ENCODE measurements around the gene CISD3. TPM values are rescaled to one million over a fixed set of nuclear protein-coding genes. Genes with fewer than 3 reads are reported as not detected.
A peak's percentile ranks its signal among the peaks of the same experiment; 100 is the strongest.

CISD3 gene
- total and polyA plus RNA-seq, 10 of the 15 experiments (the other 5 are each of a cell fraction or from before 2014, with no cell fraction given) = 2.6 to 38.1 (median 8.1) TPM

DNA sequence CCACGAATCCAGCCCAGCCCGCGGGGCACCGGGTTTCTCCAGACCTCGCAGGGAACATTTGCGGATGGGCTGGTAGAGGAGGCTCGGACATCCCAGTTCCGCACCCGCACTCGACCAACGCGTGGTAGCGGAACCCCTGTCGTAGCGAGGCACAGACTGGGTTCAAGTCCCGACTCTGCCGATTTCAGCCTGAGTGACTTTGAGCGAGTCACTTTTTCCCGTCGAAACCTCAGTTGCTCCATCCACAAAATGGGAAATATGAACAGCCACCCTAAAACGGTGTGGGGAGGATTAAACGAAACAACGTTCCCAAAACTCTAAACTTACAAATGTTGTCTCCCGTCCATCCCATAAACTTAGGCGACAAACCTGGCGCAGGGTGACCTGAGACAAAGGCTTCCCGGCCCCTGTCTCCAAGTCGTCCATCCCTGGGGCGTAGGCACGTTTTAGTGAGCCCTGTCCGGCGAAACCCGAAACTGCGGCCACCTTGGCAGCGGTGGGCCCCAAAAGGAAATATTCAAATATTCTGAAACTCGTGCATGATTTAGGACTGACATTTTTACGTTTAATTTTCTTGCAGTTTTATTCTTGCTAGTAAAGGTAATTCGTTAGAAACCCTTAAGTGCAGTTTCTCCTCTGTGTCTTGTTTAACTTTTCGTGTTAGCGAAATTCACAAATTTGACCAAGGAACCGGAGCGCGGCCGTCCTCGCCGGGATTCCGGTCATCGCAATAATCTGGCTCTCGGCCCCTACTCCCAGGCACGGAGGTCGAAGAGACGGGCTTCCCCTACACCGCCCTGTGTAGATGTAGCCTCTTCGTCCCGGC, 27.0 kb upstream of the CISD3 start (continued):
- TF ChIP-seq, protein P1, sequence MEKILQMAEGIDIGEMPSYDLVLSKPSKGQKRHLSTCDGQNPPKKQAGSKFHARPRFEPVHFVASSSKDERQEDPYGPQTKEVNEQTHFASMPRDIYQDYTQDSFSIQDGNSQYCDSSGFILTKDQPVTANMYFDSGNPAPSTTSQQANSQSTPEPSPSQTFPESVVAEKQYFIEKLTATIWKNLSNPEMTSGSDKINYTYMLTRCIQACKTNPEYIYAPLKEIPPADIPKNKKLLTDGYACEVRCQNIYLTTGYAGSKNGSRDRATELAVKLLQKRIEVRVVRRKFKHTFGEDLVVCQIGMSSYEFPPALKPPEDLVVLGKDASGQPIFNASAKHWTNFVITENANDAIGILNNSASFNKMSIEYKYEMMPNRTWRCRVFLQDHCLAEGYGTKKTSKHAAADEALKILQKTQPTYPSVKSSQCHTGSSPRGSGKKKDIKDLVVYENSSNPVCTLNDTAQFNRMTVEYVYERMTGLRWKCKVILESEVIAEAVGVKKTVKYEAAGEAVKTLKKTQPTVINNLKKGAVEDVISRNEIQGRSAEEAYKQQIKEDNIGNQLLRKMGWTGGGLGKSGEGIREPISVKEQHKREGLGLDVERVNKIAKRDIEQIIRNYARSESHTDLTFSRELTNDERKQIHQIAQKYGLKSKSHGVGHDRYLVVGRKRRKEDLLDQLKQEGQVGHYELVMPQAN (conservative IDR thresholded peaks at IDR 0.05) = 0 out of 2 replicates have a peak, but pooled peaks have one; percentile 3
- no peak for TF ChIP-seq EZH2 (IDR thresholded peaks at IDR 0.05; ENCODE audit: borderline replicate concordance, control insufficient read depth, low read depth, low read length)

DNA sequence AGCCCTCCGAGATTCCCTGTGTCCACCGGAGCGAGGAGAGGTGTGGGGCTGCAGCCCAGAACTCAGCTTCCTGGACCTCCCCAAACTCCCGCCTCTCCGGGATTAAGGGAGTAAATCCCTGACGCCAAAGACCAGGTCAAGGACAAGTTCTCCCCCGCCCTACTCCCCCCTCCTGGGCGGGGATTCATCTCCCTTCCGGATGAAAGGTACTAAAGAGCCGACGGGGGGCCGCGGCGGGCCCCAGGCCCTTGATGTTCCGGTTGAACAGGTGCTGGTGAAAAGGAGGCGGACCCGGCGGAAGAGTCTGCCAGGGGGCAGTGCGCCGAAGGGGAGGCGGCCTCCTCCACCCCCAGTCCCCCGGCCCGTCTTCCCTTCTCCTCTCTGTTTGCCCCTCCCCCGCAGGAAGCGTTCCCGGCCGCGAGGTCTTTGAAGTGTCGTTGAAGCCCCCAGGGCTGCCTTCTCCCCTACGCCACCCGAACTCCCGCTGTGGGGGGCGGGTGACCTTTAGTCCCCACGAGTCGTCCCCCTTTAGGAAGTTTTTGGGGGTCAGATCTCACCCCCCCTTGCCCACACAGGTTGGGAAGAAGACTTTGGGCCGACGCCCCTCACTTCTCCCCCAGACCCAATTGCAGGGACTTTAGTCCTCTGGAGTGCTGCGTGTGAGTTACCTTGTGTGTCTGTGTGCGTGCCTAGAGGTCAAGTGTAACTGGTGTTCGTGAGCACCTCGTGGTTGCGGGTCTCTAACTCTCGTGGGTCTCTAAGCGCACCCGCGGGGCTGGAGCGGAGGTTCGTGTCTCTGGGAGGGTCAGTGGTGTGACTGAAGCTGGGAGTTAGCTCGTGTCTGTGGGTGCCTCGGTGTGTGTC, 26.2 kb upstream of the CISD3 start:
- Histone ChIP-seq H3K4me3 (peak overlapping the region; percentile 91), H3K79me2 (ENCODE audit: control insufficient read depth, insufficient read depth, low read length) (peaks cover 57% of the 10 kb centered on the region), H3K4me2 (ENCODE audit: control insufficient read depth, insufficient read depth) (peak overlapping the region; percentile 99), H3K9ac (ENCODE audit: control insufficient read depth, insufficient read depth, low read length) (peak overlapping the region; percentile 100), H3K9me3 (replicated peaks; ENCODE audit: control insufficient read depth, insufficient read depth, low read length) (no peaks in the 10 kb centered on the region), H3K36me3 (ENCODE audit: control insufficient read depth in 2 of 2, insufficient read depth in 2 of 2, low read length in 1 of 2) (peaks cover 5 to 11% of the 10 kb centered on the region in 2 experiments; a peak in 3 of 4 replicates), H2AFZ (ENCODE audit: control insufficient read depth, low read depth, low read length) (peak overlapping the region; percentile 35), H4K20me1 (ENCODE audit: control insufficient read depth, insufficient read depth) (no peaks in the 10 kb centered on the region), H3K4me1 (ENCODE audit: control insufficient read depth, insufficient read depth, low read length) (peaks cover 28% of the 10 kb centered on the region), H3K27ac (ENCODE audit: control insufficient read depth, insufficient read depth) (peak overlapping the region; percentile 100), H3K27me3 (replicated peaks in 1 of 2; ENCODE audit: control insufficient read depth in 2 of 2, insufficient read depth in 2 of 2, low read length in 1 of 2) (no peaks in the 10 kb centered on the region)
- RAD21 ChIA-PET (ENCODE audit: unreplicated experiment) = interaction anchor here (0.9 to 3.8 kb wide), 5 partner anchors 23 to 164 kb away, joined by 3 to 24 read pairs (median 3); no protein-coding TSS in a partner anchor
- no TSS peak for BruUV-seq (replicated peaks)
- intact Hi-C loops (cut with micrococcal nuclease; ENCODE audit: unreplicated experiment) (loop anchor here (1.0 to 2.0 kb wide), 2 partner anchors 27 to 48 kb away; partner anchors contain the start of genes CISD3 and PSMB3), in situ Hi-C loops (cut with MboI) (no loop called here)
- no peak for FAIRE-seq
- CTCF ChIA-PET = interaction anchor here (1.1 to 2.3 kb wide), 2 partner anchors 27 to 28 kb away, joined by 4 to 16 read pairs; partner anchors contain the start of gene EPOP
- SMC1A ChIA-PET (ENCODE audit: uncharacterized antibody, unreplicated experiment) = interaction anchor here (1.1 to 4.3 kb wide), 4 partner anchors 27 to 164 kb away, joined by 3 to 26 read pairs (median 6); partner anchors contain the start of gene EPOP
- DNase-seq (ENCODE audit: low read depth, low spot score) = no peak
- POLR2A ChIA-PET = interaction anchor here (1.3 to 1.8 kb wide), 2 partner anchors 8 to 167 kb away, joined by 4 to 7 read pairs; partner anchors contain the start of gene LASP1
- ATAC-seq = peak; percentile 61
- 1% methylated on average over 35 of the region's 50 CpGs for WGBS (ENCODE audit: insufficient coverage, insufficient replicate concordance, low lambda C conversion rate, missing lambda C conversion rate)
- TF ChIP-seq, protein P2, sequence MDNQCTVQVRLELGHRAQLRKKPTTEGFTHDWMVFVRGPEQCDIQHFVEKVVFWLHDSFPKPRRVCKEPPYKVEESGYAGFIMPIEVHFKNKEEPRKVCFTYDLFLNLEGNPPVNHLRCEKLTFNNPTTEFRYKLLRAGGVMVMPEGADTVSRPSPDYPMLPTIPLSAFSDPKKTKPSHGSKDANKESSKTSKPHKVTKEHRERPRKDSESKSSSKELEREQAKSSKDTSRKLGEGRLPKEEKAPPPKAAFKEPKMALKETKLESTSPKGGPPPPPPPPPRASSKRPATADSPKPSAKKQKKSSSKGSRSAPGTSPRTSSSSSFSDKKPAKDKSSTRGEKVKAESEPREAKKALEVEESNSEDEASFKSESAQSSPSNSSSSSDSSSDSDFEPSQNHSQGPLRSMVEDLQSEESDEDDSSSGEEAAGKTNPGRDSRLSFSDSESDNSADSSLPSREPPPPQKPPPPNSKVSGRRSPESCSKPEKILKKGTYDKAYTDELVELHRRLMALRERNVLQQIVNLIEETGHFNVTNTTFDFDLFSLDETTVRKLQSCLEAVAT (IDR thresholded peaks at IDR 0.05) = 0 out of 2 replicates have a peak, but pooled peaks have one; percentile 83
- TF ChIP-seq ZNF622 (IDR thresholded peaks at IDR 0.05) = no peak
- peak; percentile 74 for TF ChIP-seq SIN3A (IDR thresholded peaks at IDR 0.05; ENCODE audit: low read depth, low read length)
- TF ChIP-seq BMI1 (IDR thresholded peaks at IDR 0.05; ENCODE audit: borderline replicate concordance) = no peak
- no peak for TF ChIP-seq HDAC2 (IDR thresholded peaks at IDR 0.05)
- TF ChIP-seq BACH1 (IDR thresholded peaks at IDR 0.05; ENCODE audit: borderline replicate concordance) = peak; percentile 71
- no peak for TF ChIP-seq KAT2A (conservative IDR thresholded peaks at IDR 0.05; ENCODE audit: control insufficient read depth, low read depth, low read length)
- TF ChIP-seq ZZZ3 (IDR thresholded peaks at IDR 0.05; ENCODE audit: control insufficient read depth, insufficient read length, low read depth) = no peak
- TF ChIP-seq, protein P3, sequence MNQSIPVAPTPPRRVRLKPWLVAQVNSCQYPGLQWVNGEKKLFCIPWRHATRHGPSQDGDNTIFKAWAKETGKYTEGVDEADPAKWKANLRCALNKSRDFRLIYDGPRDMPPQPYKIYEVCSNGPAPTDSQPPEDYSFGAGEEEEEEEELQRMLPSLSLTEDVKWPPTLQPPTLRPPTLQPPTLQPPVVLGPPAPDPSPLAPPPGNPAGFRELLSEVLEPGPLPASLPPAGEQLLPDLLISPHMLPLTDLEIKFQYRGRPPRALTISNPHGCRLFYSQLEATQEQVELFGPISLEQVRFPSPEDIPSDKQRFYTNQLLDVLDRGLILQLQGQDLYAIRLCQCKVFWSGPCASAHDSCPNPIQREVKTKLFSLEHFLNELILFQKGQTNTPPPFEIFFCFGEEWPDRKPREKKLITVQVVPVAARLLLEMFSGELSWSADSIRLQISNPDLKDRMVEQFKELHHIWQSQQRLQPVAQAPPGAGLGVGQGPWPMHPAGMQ (IDR thresholded peaks at IDR 0.05; ENCODE audit: borderline replicate concordance) = no peak
- peak; percentile 59; the same call in 1 of the 2 replicates for TF ChIP-seq TCF7 (IDR thresholded peaks at IDR 0.05; ENCODE audit: borderline replicate concordance)
- no peak for TF ChIP-seq ZNF274 (IDR thresholded peaks at IDR 0.05; ENCODE audit: insufficient read depth, insufficient read length)
- TF ChIP-seq, protein P4, sequence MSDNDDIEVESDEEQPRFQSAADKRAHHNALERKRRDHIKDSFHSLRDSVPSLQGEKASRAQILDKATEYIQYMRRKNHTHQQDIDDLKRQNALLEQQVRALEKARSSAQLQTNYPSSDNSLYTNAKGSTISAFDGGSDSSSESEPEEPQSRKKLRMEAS (IDR thresholded peaks at IDR 0.05; ENCODE audit: low read depth, low read length) = no peak; the same call in 1 of the 2 replicates

Data from GM12878 (cell line).